ENCODE data around the gene HLA-C.
"Not testable (repeated sequence)": the region's sequence is repeated elsewhere in the genome, so short reads cannot be mapped to it uniquely, and the experiment has no call there.

HLA-C gene

GRCh38 chr6:31285486-31285885, 13.6 kb upstream of the HLA-C start:
- no peaks in the 10 kb centered on the region for H3K9me3 ChIP-seq
- no peak for DNase-seq
- peaks cover 10% of the 10 kb centered on the region for H3K27me3 ChIP-seq
- no peak for TF ChIP-seq CTCF (IDR thresholded peaks at IDR 0.05; ENCODE audit: low read depth, low read length)
- H3K36me3 ChIP-seq, result no peaks in the 10 kb centered on the region
- H3K4me3 ChIP-seq (ENCODE audit: low read depth, low read length), result no peak overlapping the region
- no peaks in the 10 kb centered on the region for H3K4me1 ChIP-seq

GRCh38 chr6:31279647-31280046, 7.8 kb upstream of the HLA-C start:
- peaks cover 19% of the 10 kb centered on the region for H3K27me3 ChIP-seq
- not testable (repeated sequence) for DNase-seq, H3K36me3 ChIP-seq

GRCh38 chr6:31272836-31273626, 1.1 kb upstream of the HLA-C start:
- no peak for DNase-seq
- TF ChIP-seq CTCF (IDR thresholded peaks at IDR 0.05; ENCODE audit: low read depth, low read length), result no peak
- Histone ChIP-seq H3K4me3 (ENCODE audit: low read depth, low read length) (peak overlapping the region; percentile 69; the same call in 1 of the 2 replicates), H3K4me1 (no peaks in the 10 kb centered on the region), H3K27me3 (peaks cover 24% of the 10 kb centered on the region), H3K36me3 (no peaks in the 10 kb centered on the region), H3K9me3 (no peaks in the 10 kb centered on the region)

More at GRCh38 chr6:31279647-31280046, 7.8 kb upstream of the HLA-C start:
- not testable (repeated sequence) for H3K9me3 ChIP-seq; H3K4me1 ChIP-seq; H3K4me3 ChIP-seq (ENCODE audit: low read depth, low read length)

GRCh38 chr6:31272436-31272835, 544 bp upstream of the HLA-C start:
- no peaks in the 10 kb centered on the region for H3K9me3 ChIP-seq
- no peak for TF ChIP-seq CTCF (IDR thresholded peaks at IDR 0.05; ENCODE audit: low read depth, low read length)
- no peaks in the 10 kb centered on the region for H3K4me1 ChIP-seq
- H3K4me3 ChIP-seq (ENCODE audit: low read depth, low read length), result peak overlapping the region; percentile 69
- H3K36me3 ChIP-seq, result no peaks in the 10 kb centered on the region
- H3K27me3 ChIP-seq, result peaks cover 26% of the 10 kb centered on the region
- DNase-seq, result no peak

- TF ChIP-seq CTCF (IDR thresholded peaks at IDR 0.05; ENCODE audit: low read depth, low read length), result no peak
- Histone ChIP-seq H3K9me3 (no peaks in the 10 kb centered on the region), H3K4me1 (no peaks in the 10 kb centered on the region), H3K36me3 (no peaks in the 10 kb centered on the region), H3K4me3 (ENCODE audit: low read depth, low read length) (peak overlapping the region; percentile 69), H3K27me3 (peaks cover 23% of the 10 kb centered on the region)
- DNase-seq, result peak; percentile 14
Observed at GRCh38 chr6:31270788-31271640, 878 bp downstream of the HLA-C start.

- Histone ChIP-seq H3K4me1 (no peaks in the 10 kb centered on the region), H3K27me3 (peaks cover 17% of the 10 kb centered on the region), H3K4me3 (ENCODE audit: low read depth, low read length) (no peak overlapping the region), H3K36me3 (no peaks in the 10 kb centered on the region), H3K9me3 (no peaks in the 10 kb centered on the region)
- no peak for DNase-seq
- TF ChIP-seq CTCF (IDR thresholded peaks at IDR 0.05; ENCODE audit: low read depth, low read length), result no peak
Observed at GRCh38 chr6:31268836-31269235, 3.1 kb downstream of the HLA-C start.

All from BE2C (cell line).